ENCODE measurements around the gene WDR64.

DNA sequence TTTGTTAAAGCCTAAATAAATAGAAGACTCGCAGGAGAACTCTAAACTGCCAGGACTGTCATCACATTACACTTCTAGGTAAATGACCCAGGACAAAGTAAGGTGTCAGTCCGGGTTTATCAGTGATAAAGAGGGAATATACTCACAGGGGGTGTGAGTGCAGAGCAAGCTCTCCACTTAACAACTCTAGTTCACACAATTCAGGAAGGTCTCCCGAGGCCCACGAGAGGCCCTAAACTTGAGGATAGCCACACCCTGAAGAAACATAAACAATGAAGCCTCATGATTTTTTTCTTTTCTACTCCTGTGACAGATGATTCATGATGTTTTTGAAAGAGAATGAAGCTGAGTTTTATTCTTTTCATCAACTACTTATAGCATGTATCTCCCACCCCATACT, 130.3 kb downstream of the WDR64 start:
- TF ChIP-seq CHD2 (IDR thresholded peaks at IDR 0.05; ENCODE audit: low read length, partially characterized antibody) (no peak), POLR2A (IDR thresholded peaks at IDR 0.05; ENCODE audit: low read length) (no peak), BHLHE40 (IDR thresholded peaks at IDR 0.05; ENCODE audit: low read depth, low read length) (no peak)

Measured in A549 (cell line).